K562 (cell line): ENCODE results near the gene RPS2. TPM values are rescaled to one million over a fixed set of nuclear protein-coding genes. Genes with fewer than 3 reads are reported as not detected.

ENCODE experiments used
- ATAC-seq: fragments of 200-7000 bp; cut with Tn5 transposase; 3 replicates; pipeline ENCODE4 v1.9.1; 2020; ENCODE audit warnings: moderate library complexity
- BruUV-seq: library from RNA; stranded (reverse); fragments of 400-500 nt; replicated peaks from 2 replicates; lab custom pipeline; 2021; lab: Mats Ljungman, UMichigan
- CTCF ChIA-PET: fragments of 300-600 bp; formaldehyde crosslinking; extraction: SDS; loops from one replicate; lab custom pipeline; 2021; ENCODE audit warnings: low intra/inter-chr PET ratio; lab: Yijun Ruan, JAX
- POLR2A ChIA-PET: fragments of 300-600, 350-650 bp; sonication (Branson Sonifier 250); formaldehyde crosslinking; extraction: SDS; loops from one replicate; lab custom pipeline; 2021; ENCODE audit warnings: antibody characterized with exemption, inconsistent platforms; lab: Yijun Ruan, JAX
- DNase-seq, 4 experiments: peaks; one replicate each; pipeline versions ENCODE4 v3.0.0 to v3.0.0-alpha.2; 2011 to 2018; ENCODE audit warnings: low spot score in 3 of 4, mixed read lengths in 3 of 4; ENCODE audit errors: extremely low read depth in 1 of 4
- FAIRE-seq: peaks from 2 replicates; lab custom pipeline; 2011; peaks lifted over from hg19 to GRCh38; lab: Jason Lieb, UNC
- H2AFZ ChIP-seq: 2 replicates; pipeline ENCODE4 v1.6.0; 2011; ENCODE audit warnings: low read depth, low read length, control low read depth, inconsistent platforms
- H3K27ac ChIP-seq: fragments of 200-600 bp; 3 replicates; pipeline ENCODE4 v1.8.0; 2011; ENCODE audit warnings: low read depth, mild to moderate bottlenecking, control low read depth, inconsistent platforms, low read length, moderate library complexity, mixed read lengths; ENCODE audit errors: extremely low read depth
- H3K27me3 ChIP-seq, 2 experiments: fragments of 300-600 bp in 1 of 2; 2 replicates in 1 of 2; 3 replicates in 1 of 2; pipeline versions ENCODE4 v1.6.0 to v1.8.0; 2011; ENCODE audit warnings: inconsistent platforms in 2 of 2, low read length in 2 of 2, mild to moderate bottlenecking in 1 of 2, mixed read lengths in 1 of 2, moderate library complexity in 1 of 2; ENCODE audit not compliant: control insufficient read depth in 2 of 2, insufficient read depth in 2 of 2
- H3K36me3 ChIP-seq: fragments of 300-600 bp; 3 replicates; pipeline ENCODE4 v1.8.0; 2011; ENCODE audit warnings: mild to moderate bottlenecking, low read length, inconsistent platforms; ENCODE audit not compliant: control insufficient read depth, insufficient read depth
- H3K4me1 ChIP-seq, 2 experiments: fragments of 200-600 bp in 1 of 2; replicated peaks in 1 of 2; 2 replicates in 1 of 2; 3 replicates in 1 of 2; pipeline versions ENCODE4 v1.5.1 to v1.8.0; 2011; ENCODE audit warnings: inconsistent platforms in 2 of 2, low read length in 2 of 2, mild to moderate bottlenecking in 1 of 2, mixed read lengths in 1 of 2, moderate library complexity in 1 of 2; ENCODE audit not compliant: control insufficient read depth in 2 of 2, insufficient read depth in 2 of 2
- H3K4me2 ChIP-seq: 2 replicates; pipeline ENCODE4 v1.6.1; 2011; ENCODE audit warnings: low read length, control low read depth, inconsistent platforms, mixed read lengths; ENCODE audit not compliant: insufficient read depth
- H3K4me3 ChIP-seq: fragments of 200-600 bp; sonication (generic), shearing (Covaris generic); 2 replicates; pipeline ENCODE4 v1.5.1; 2016; ENCODE audit warnings: control low read depth, inconsistent platforms
- H3K79me2 ChIP-seq: fragments of 200-600 bp; 3 replicates; pipeline ENCODE4 v1.8.0; 2011; ENCODE audit warnings: low read length, inconsistent platforms; ENCODE audit not compliant: control insufficient read depth, insufficient read depth
- H3K9ac ChIP-seq, 2 experiments: 2 replicates each; pipeline versions ENCODE4 v1.6.0 to v1.6.1; 2011; ENCODE audit warnings: low read depth in 2 of 2, low read length in 2 of 2, control low read depth in 1 of 2, inconsistent platforms in 1 of 2, mild to moderate bottlenecking in 1 of 2, mixed read lengths in 1 of 2; ENCODE audit not compliant: insufficient read depth in 1 of 2
- H3K9me1 ChIP-seq: one replicate; pipeline ENCODE4 v1.6.0; 2011; ENCODE audit warnings: inconsistent platforms, mild to moderate bottlenecking, low read length, moderate library complexity; ENCODE audit not compliant: control insufficient read depth, insufficient read depth
- H3K9me3 ChIP-seq: replicated peaks from 2 replicates; pipeline ENCODE4 v1.5.1; 2011; ENCODE audit warnings: low read depth, low read length, inconsistent platforms; ENCODE audit not compliant: control insufficient read depth, insufficient read depth
- H4K20me1 ChIP-seq: replicated peaks from 2 replicates; pipeline ENCODE4 v1.6.1; 2011; ENCODE audit warnings: low read length, inconsistent platforms, mixed read lengths; ENCODE audit not compliant: control insufficient read depth, insufficient read depth
- ASH1L ChIP-seq: fragments of 450-650 bp; IDR thresholded peaks from 2 replicates; pipeline ENCODE4 v1.6.1; 2018; ENCODE audit warnings: borderline replicate concordance, mild to moderate bottlenecking, low read depth; ENCODE audit not compliant: partially characterized antibody
- EZH2 ChIP-seq: IDR thresholded peaks from 2 replicates; pipeline ENCODE4 v1.6.1; 2012; ENCODE audit warnings: low read depth, mild to moderate bottlenecking, inconsistent platforms, low read length, borderline replicate concordance
- FOXM1 ChIP-seq, 2 experiments: fragments of 450-650 bp in 1 of 2; sonication (generic) in 1 of 2; formaldehyde crosslinking in 1 of 2; IDR thresholded peaks; 2 replicates each; pipeline versions ENCODE4 v1.6.1 to v1.9.0; 2017 to 2022; ENCODE audit warnings: low read depth in 2 of 2, mild to moderate bottlenecking in 2 of 2, missing genetic modification reagents in 1 of 2, moderate library complexity in 1 of 2
- POLR2G ChIP-seq: fragments of 200-400 bp; formaldehyde crosslinking; IDR thresholded peaks from 2 replicates; pipeline ENCODE4 v1.6.1; 2017; ENCODE audit warnings: low read depth, mild to moderate bottlenecking, antibody characterized with exemption, low read length, moderate library complexity
- PRDM10 ChIP-seq: fragments of 450-650 bp; IDR thresholded peaks from 2 replicates; pipeline ENCODE4 v1.6.1; 2018; ENCODE audit not compliant: partially characterized antibody
- RBFOX2 ChIP-seq: fragments of 200-400 bp; formaldehyde crosslinking; IDR thresholded peaks from 2 replicates; pipeline ENCODE4 v1.6.1; 2017; ENCODE audit warnings: low read depth, mild to moderate bottlenecking, low read length, moderate library complexity
- RBM14 ChIP-seq: fragments of 200-400 bp; formaldehyde crosslinking; IDR thresholded peaks from 2 replicates; pipeline ENCODE4 v1.6.1; 2018; ENCODE audit warnings: low read depth, mild to moderate bottlenecking, low read length, moderate library complexity, borderline replicate concordance; ENCODE audit not compliant: insufficient read depth
- SMC3 ChIP-seq: conservative IDR thresholded peaks from 2 replicates; pipeline ENCODE4 v1.6.1; 2011; ENCODE audit warnings: low read depth, low read length, improper control_type of control experiment; ENCODE audit not compliant: insufficient read depth
- ZBTB33 ChIP-seq: sonication (generic); formaldehyde crosslinking; IDR thresholded peaks from 2 replicates; pipeline ENCODE4 v1.8.1; 2023; ENCODE audit warnings: mild to moderate bottlenecking, missing genetic modification reagents
- ZFP30 ChIP-seq: fragments of 250-450 bp; sonication (Bioruptor Pico); IDR thresholded peaks from 2 replicates; pipeline ENCODE4 v1.8.0; 2022; ENCODE audit warnings: moderate library complexity, mild to moderate bottlenecking, inconsistent platforms, borderline replicate concordance
- WGBS: fragments of 100-300 bp; shearing (Covaris generic); methylation state at CpG from one replicate; pipeline ENCODE4 v1.1.6; 2016; ENCODE audit warnings: low coverage, mixed read lengths; ENCODE audit not compliant: insufficient coverage; ENCODE audit errors: missing lambda C conversion rate; 5-methylcytosine and 5-hydroxymethylcytosine counted together
- in situ Hi-C: fragments of 300-500 bp; cut with MboI; formaldehyde crosslinking; loops from 4 replicates; pipeline ENCODE4 v1.15.0; 2018; ENCODE audit warnings: inconsistent platforms, mixed read lengths
- intact Hi-C: fragments of 100-400 bp; cut with micrococcal nuclease; formaldehyde crosslinking; loops from 2 replicates; pipeline ENCODE4 v1.14.2; 2022
- polyA plus RNA-seq, 8 experiments: library from polyadenylated mRNA; depleted of rRNA in 4 of 8; stranded (reverse) in 5 of 8; unstranded in 3 of 8; fragments of >200 nt; fragmentation: Nextera tagmentation in 2 of 8; fragmentation: Illumina TruSeq in 1 of 8; extraction: Ambion mirVana in 2 of 8; extraction: Trizol in 1 of 8; gene quantifications; 2 replicates each; pipeline versions ENCODE4 v1.2.1 to v1.2.3, GENCODE V29; 2011 to 2014; ENCODE audit warnings: inconsistent platforms in 1 of 8, missing spikeins in 1 of 8
- total RNA-seq, 7 experiments: library from RNA; depleted of rRNA in 6 of 7; stranded (reverse); fragments of >200 nt in 6 of 7; fragmentation: Illumina TruSeq in 2 of 7; extraction: Trizol in 2 of 7; gene quantifications; 2 replicates each; pipeline versions ENCODE4 v1.2.1 to v1.2.3, GENCODE V29; 2011 to 2021; ENCODE audit warnings: low replicate concordance in 1 of 7

Gene RPS2
- total and polyA plus RNA-seq, 9 of the 15 experiments (the other 6 are each of a cell fraction or from before 2014, with no cell fraction given) = 834 to 4,794 (median 3,793) TPM

GRCh38 chr16:2004795-2005517 lies 40.3 kb upstream of the RPS2 start:
- no TSS peak for BruUV-seq
- no peak overlapping the region for H2AFZ ChIP-seq
- ChIA-PET CTCF (interaction anchor here (0.8 kb wide), 1 partner anchor 149 kb away, joined by 4 read pairs; no protein-coding TSS in a partner anchor), POLR2A (interaction anchor here (0.5 to 3.0 kb wide), 10 partner anchors 9 to 511 kb away, joined by 3 to 12 read pairs (median 4); partner anchors contain the start of genes ECI1 and TRAF7)
- peaks cover 73% of the 10 kb centered on the region for H3K79me2 ChIP-seq
- no peaks in the 10 kb centered on the region for H3K27me3 ChIP-seq
- H3K4me3 ChIP-seq = no peak overlapping the region
- peaks cover 79% of the 10 kb centered on the region; the same call in 2 of the 3 replicates for H3K36me3 ChIP-seq
- peak overlapping the region in 1 of 2 experiments; percentile 80; a peak in 2 of 4 replicates for H3K9ac ChIP-seq
- FAIRE-seq (no peak), DNase-seq (no peak), ATAC-seq (no peak)
- peaks cover 19% of the 10 kb centered on the region for H3K9me1 ChIP-seq
- in situ Hi-C loops = no loop called here
- TF ChIP-seq RBFOX2 = peak; percentile 56
- TF ChIP-seq FOXM1 (IDR thresholded peaks at IDR 0.05; ENCODE audit: low read depth) = no peak
- no peak for TF ChIP-seq FOXM1 (CRISPR knock-in tag; IDR thresholded peaks at IDR 0.05; ENCODE audit: low read depth)
- TF ChIP-seq ASH1L = no peak
- no peak for TF ChIP-seq ZFP30 (CRISPR knock-in tag)
- peak; percentile 9; the same call in 1 of the 2 replicates for TF ChIP-seq RBM14
- no peak for TF ChIP-seq SMC3
- no peak for TF ChIP-seq EZH2
- no peak for TF ChIP-seq PRDM10
- TF ChIP-seq ZBTB33 (CRISPR knock-in tag) = peak; percentile 67
- TF ChIP-seq POLR2G = peak; percentile 69
- H3K4me2 ChIP-seq = no peak overlapping the region
- H3K9me3 ChIP-seq = no peaks in the 10 kb centered on the region
- intact Hi-C loops = no loop called here
- no peak overlapping the region for H3K27ac ChIP-seq
- 83% methylated on average over 17 of the region's 34 CpGs for WGBS
- H4K20me1 ChIP-seq = peaks cover 46% of the 10 kb centered on the region
- peaks cover 20 to 94% of the 10 kb centered on the region in 2 experiments for H3K4me1 ChIP-seq
